ENCODE results near the gene NR2F2. TPM values are rescaled to one million over a fixed set of nuclear protein-coding genes. Genes with fewer than 3 reads are reported as not detected.
"Not testable (repeated sequence)": the region's sequence is repeated elsewhere in the genome, so short reads cannot be mapped to it uniquely, and the experiment has no call there.

NR2F2 gene
- polyA plus RNA-seq, 1 donor from 2014 or later = 0.07 TPM

DNA sequence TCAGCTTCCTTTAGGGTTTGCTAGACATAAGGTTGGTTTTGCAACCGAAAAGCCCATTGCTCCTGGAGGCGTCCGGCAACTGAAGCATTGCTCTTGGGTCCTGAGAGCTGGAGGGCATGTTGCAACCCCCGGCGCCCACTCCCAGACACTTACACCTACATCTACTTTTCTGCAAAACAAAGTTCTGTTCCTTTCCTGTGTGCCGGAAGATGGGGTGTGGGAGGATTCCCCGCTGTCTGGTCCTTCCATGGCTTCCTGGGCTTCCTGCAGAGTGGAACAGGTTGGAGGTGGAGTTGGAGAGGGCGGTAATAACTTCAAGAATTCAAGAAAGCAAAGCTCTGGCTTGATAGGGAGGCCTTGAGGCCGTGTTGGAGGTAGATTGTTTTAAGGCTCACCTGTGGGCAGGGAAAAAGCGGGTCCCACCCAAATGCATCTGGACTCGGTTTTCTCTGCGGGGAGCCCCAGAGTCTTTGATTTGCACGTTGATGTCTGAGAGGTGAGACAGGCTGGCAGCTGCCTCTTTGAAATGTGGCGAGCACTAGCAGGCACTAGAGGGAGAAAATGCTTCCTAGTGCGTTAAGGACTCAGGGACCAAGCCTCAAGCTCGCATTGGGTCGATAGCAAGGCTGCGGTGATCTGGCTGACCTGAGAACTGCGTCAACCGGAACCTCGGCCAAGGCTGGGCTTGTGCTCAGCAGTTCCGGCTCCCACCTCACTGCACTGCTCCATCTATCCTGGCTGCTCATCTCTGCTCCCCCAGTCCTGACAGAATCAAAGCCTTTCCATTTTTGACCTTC lies 39.5 kb downstream of the NR2F2 start:
- H3K4me3 ChIP-seq (ENCODE audit: low read length) = no peak overlapping the region
- peaks cover 88% of the 10 kb centered on the region for H3K27me3 ChIP-seq (ENCODE audit: insufficient read depth, low read depth, low read length)
- no peaks in the 10 kb centered on the region for H4K20me1 ChIP-seq (ENCODE audit: insufficient read depth)

DNA sequence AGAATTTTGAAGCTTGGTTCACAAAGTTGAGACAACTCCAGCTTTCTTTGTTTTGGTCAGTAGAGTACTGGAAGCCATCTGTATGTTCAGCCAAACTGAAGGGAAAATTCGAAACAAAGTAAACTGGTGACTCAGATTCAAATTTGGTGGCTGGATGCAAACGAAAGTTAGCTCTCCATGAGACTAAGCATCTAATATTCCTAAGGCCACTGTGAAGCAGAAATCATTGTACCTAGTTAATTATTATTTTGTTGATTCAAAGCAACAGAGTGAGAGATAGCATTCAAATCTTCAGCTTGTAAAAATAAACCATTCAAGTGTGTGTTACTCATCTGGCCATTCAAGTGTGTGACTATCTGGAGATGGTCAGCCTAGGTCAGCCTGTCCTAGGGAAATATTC lies 42.1 kb downstream of the NR2F2 start:
- H3F3A ChIP-seq (ENCODE audit: insufficient read depth, low read length, poor library complexity, severe bottlenecking) = no peaks in the 10 kb centered on the region
- no peak overlapping the region for H2AFZ ChIP-seq (ENCODE audit: low read depth, low read length)
- no peaks in the 10 kb centered on the region for H3K79me2 ChIP-seq (replicated peaks; ENCODE audit: insufficient read depth, low read length)
- no peaks in the 10 kb centered on the region for H4K20me1 ChIP-seq (ENCODE audit: insufficient read depth)
- no peak overlapping the region for H3K4me3 ChIP-seq (ENCODE audit: low read length)
- no peaks in the 10 kb centered on the region for H3K36me3 ChIP-seq (ENCODE audit: insufficient read depth, low read length)
- peaks cover 63% of the 10 kb centered on the region for H3K27me3 ChIP-seq (ENCODE audit: insufficient read depth, low read depth, low read length)
- H3K9me3 ChIP-seq (ENCODE audit: low read length) = no peaks in the 10 kb centered on the region
- H3K9me2 ChIP-seq (ENCODE audit: insufficient read depth, low read length) = no peaks in the 10 kb centered on the region
- no peak overlapping the region for H3K4me2 ChIP-seq (ENCODE audit: low read length)
- TF ChIP-seq EZH2 (IDR thresholded peaks at IDR 0.05; ENCODE audit: borderline replicate concordance, insufficient read depth, low read length, poor library complexity, severe bottlenecking) (no peak), RAD21 (conservative IDR thresholded peaks at IDR 0.05) (no peak), TAF1 (IDR thresholded peaks at IDR 0.05; ENCODE audit: low read depth) (no peak), SMC3 (conservative IDR thresholded peaks at IDR 0.05; ENCODE audit: poor library complexity) (no peak), POLR2AphosphoS5 (IDR thresholded peaks at IDR 0.05) (no peak)
- TF ChIP-seq, protein P1, sequence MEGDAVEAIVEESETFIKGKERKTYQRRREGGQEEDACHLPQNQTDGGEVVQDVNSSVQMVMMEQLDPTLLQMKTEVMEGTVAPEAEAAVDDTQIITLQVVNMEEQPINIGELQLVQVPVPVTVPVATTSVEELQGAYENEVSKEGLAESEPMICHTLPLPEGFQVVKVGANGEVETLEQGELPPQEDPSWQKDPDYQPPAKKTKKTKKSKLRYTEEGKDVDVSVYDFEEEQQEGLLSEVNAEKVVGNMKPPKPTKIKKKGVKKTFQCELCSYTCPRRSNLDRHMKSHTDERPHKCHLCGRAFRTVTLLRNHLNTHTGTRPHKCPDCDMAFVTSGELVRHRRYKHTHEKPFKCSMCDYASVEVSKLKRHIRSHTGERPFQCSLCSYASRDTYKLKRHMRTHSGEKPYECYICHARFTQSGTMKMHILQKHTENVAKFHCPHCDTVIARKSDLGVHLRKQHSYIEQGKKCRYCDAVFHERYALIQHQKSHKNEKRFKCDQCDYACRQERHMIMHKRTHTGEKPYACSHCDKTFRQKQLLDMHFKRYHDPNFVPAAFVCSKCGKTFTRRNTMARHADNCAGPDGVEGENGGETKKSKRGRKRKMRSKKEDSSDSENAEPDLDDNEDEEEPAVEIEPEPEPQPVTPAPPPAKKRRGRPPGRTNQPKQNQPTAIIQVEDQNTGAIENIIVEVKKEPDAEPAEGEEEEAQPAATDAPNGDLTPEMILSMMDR (IDR thresholded peaks at IDR 0.05; ENCODE audit: poor library complexity, severe bottlenecking) = no peak
- H3K9ac ChIP-seq (ENCODE audit: low read length) = no peak overlapping the region
- H3K27ac ChIP-seq (ENCODE audit: low read length) = no peak overlapping the region

More for the DNA sequence above, 39.5 kb downstream of the NR2F2 start:
- Histone ChIP-seq H3K36me3 (ENCODE audit: insufficient read depth, low read length) (no peaks in the 10 kb centered on the region), H3K27ac (ENCODE audit: low read length) (no peak overlapping the region), H3K9ac (ENCODE audit: low read length) (no peak overlapping the region), H3K9me2 (ENCODE audit: insufficient read depth, low read length) (no peaks in the 10 kb centered on the region), H3K9me3 (ENCODE audit: low read length) (no peaks in the 10 kb centered on the region), H2AFZ (ENCODE audit: low read depth, low read length) (no peak overlapping the region), H3F3A (ENCODE audit: insufficient read depth, low read length, poor library complexity, severe bottlenecking) (no peaks in the 10 kb centered on the region), H3K79me2 (replicated peaks; ENCODE audit: insufficient read depth, low read length) (no peaks in the 10 kb centered on the region), H3K4me2 (ENCODE audit: low read length) (no peak overlapping the region)
- TF ChIP-seq EP300 (conservative IDR thresholded peaks at IDR 0.05; ENCODE audit: poor library complexity, severe bottlenecking) = no peak

DNA sequence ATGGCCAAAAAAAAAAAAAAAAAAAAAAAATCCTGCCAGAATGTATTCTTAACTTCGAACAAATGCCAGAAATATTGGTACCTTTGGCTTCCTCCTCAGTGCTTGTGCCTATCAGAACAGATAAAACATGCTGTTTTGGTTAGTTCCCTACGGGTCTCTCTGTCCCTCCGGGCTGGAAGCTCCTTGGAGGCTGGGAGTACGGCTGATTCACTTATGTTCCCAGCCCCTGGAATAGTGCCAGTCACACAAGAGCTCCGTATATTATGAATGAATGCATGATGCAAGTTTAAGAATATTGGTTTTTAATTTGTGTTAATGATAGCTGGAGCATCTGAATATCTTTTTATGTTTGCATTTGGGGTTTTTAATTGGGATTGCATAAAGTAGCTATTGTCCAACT lies 44.0 kb downstream of the NR2F2 start:
- H3K79me2 ChIP-seq (replicated peaks; ENCODE audit: insufficient read depth, low read length) = no peaks in the 10 kb centered on the region
- H3K27ac ChIP-seq (ENCODE audit: low read length) = no peak overlapping the region
- no peaks in the 10 kb centered on the region for H4K20me1 ChIP-seq (ENCODE audit: insufficient read depth)
- no peaks in the 10 kb centered on the region for H3K36me3 ChIP-seq (ENCODE audit: insufficient read depth, low read length)
- no peaks in the 10 kb centered on the region for H3K9me2 ChIP-seq (ENCODE audit: insufficient read depth, low read length)
- H3K9ac ChIP-seq (ENCODE audit: low read length) = no peak overlapping the region
- H3K27me3 ChIP-seq (ENCODE audit: insufficient read depth, low read depth, low read length) = peaks cover 43% of the 10 kb centered on the region
- TF ChIP-seq TAF1 (IDR thresholded peaks at IDR 0.05; ENCODE audit: low read depth) (no peak), POLR2AphosphoS5 (IDR thresholded peaks at IDR 0.05) (no peak)
- TF ChIP-seq, protein P1 (IDR thresholded peaks at IDR 0.05; ENCODE audit: poor library complexity, severe bottlenecking) = no peak
- no peak overlapping the region for H3K4me3 ChIP-seq (ENCODE audit: low read length)
- no peak overlapping the region for H3K4me2 ChIP-seq (ENCODE audit: low read length)
- no peaks in the 10 kb centered on the region for H3F3A ChIP-seq (ENCODE audit: insufficient read depth, low read length, poor library complexity, severe bottlenecking)
- H3K9me3 ChIP-seq (ENCODE audit: low read length) = no peaks in the 10 kb centered on the region
- H2AFZ ChIP-seq (ENCODE audit: low read depth, low read length) = no peak overlapping the region

DNA sequence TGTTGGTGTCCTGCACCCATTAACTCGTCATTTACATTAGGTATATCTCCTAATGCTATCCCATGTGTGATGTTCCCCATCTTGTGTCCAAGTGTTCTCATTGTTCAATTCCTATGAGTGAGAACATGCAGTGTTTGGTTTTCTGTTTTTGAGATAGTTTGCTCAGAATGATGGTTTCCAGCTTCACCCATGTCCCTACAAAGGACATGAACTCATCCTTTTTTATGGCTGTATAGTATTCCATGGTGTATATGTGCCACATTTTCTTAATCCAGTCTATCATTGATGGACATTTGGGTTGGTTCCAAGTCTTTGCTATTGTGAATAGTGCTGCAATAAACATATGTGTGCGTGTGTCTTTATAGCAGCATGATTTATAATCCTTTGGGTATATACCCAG lies 49.1 kb downstream of the NR2F2 start:
- not testable (repeated sequence) for H3F3A ChIP-seq (ENCODE audit: insufficient read depth, low read length, poor library complexity, severe bottlenecking); H3K79me2 ChIP-seq (replicated peaks; ENCODE audit: insufficient read depth, low read length); H3K9me3 ChIP-seq (ENCODE audit: low read length); H3K36me3 ChIP-seq (ENCODE audit: insufficient read depth, low read length); H2AFZ ChIP-seq (ENCODE audit: low read depth, low read length); H3K27ac ChIP-seq (ENCODE audit: low read length); H3K9ac ChIP-seq (ENCODE audit: low read length); H3K9me2 ChIP-seq (ENCODE audit: insufficient read depth, low read length); H3K4me3 ChIP-seq (ENCODE audit: low read length); H4K20me1 ChIP-seq (ENCODE audit: insufficient read depth); H3K4me2 ChIP-seq (ENCODE audit: low read length); H3K27me3 ChIP-seq (ENCODE audit: insufficient read depth, low read depth, low read length)

Measured in neural cell (in vitro differentiated cells).